Ovary (tissue), 3 donors: ENCODE results near the gene KNDC1.

Source experiments
- POLR2A ChIP-seq: fragments of 450-650 bp; IDR thresholded peaks from one replicate; pipeline ENCODE4 v1.6.1; 2017; ENCODE audit warnings: antibody characterized with exemption, mild to moderate bottlenecking, moderate library complexity
- TF ChIP-seq, protein P1 (sequence below), 3 donors: fragments of 450-650 bp in 2 of 3; fragments of 200-600 bp in 1 of 3; IDR thresholded peaks; one replicate each; pipeline versions ENCODE4 v1.5.1 to v1.8.0; 2016 to 2022; ENCODE audit warnings: antibody characterized with exemption in 3 of 3, mild to moderate bottlenecking in 1 of 3
- donor health status: DM: no; HTN: no; CAD: no.

DNA sequence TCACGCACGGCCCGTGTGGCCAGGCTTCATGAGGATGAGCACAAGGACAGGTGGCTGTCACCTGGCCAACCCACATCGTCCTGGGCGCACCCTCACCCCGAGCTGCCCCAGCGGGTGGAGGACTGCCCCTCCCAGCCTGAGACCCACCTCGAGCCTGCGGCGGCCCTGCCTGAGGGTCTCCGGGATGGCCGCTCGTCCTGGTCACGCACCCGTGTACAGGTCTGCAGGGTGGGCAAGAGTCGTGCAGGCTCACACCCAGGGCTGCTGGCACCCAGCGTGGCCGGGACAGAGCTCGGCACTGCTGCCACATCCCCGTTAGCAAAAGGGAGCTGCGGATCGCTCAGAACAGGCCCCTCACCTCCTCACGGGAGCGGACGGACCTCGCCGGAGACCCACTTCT, 55.6 kb downstream of the KNDC1 start:
- TF ChIP-seq, protein P1, sequence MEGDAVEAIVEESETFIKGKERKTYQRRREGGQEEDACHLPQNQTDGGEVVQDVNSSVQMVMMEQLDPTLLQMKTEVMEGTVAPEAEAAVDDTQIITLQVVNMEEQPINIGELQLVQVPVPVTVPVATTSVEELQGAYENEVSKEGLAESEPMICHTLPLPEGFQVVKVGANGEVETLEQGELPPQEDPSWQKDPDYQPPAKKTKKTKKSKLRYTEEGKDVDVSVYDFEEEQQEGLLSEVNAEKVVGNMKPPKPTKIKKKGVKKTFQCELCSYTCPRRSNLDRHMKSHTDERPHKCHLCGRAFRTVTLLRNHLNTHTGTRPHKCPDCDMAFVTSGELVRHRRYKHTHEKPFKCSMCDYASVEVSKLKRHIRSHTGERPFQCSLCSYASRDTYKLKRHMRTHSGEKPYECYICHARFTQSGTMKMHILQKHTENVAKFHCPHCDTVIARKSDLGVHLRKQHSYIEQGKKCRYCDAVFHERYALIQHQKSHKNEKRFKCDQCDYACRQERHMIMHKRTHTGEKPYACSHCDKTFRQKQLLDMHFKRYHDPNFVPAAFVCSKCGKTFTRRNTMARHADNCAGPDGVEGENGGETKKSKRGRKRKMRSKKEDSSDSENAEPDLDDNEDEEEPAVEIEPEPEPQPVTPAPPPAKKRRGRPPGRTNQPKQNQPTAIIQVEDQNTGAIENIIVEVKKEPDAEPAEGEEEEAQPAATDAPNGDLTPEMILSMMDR (IDR thresholded peaks at IDR 0.05) = no peak
- TF ChIP-seq POLR2A = no peak
